Measurements from ENCODE around the gene YEATS2.
"Not testable (repeated sequence)": the region's sequence is repeated elsewhere in the genome, so short reads cannot be mapped to it uniquely, and the experiment has no call there.

Gene YEATS2

GRCh38 chr3:183697610-183698317 lies at the start of gene YEATS2:
Gene YEATS2, plus strand, starts transcription at chr3:183697797. Its CDS starts 17,366 bp downstream, at chr3:183715163.
- peak; percentile 31 to 48 for DNase-seq (ENCODE audit: low read depth in 2 of 2)

GRCh38 chr3:183650554-183650953 lies 47.0 kb upstream of the YEATS2 start:
- no peak for DNase-seq (ENCODE audit: low read depth in 2 of 2)

DNA sequence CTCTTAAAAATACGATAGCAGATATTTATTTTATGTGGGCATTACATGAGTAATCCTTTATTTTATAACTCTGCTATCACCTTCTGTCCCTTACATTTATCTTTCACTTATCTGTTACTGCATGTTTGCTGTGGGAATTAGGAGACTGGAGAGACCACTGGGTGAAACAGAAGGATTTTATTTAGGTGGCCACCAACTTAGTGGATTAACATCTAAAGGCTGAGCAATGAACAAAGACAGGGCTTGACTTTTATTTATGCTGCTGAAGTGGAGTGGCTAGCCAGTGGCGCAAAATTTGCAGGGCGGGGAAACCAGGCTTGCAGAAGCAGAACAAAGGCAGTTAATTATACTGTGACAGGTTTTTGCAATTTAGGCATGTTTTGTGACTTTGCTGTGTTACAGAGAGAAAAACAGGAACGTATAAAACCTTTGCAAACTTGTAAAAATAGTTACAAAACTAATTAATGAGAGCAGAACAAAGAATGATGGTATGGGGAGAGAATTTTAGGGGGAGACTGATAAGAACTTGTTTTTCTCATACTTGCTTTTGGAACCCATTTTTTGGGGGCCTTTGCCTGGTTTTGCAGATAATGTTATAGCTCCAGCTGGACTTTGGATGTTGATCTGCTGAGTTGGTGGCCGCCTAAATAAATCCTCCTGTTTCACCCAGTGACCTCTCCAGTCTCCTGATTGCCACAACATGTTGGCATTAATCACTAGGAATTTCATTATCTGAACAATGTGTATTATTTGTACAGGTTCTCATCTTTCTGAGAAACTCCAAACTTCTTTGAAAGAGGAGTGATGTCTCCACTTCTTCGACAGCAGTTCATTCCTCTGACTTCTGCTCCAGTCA lies 44.2 kb upstream of the YEATS2 start:
- no peak for DNase-seq (ENCODE audit: low read depth in 2 of 2)

GRCh38 chr3:183654727-183655126 lies 42.9 kb upstream of the YEATS2 start:
- DNase-seq (ENCODE audit: low read depth in 2 of 2), result no peak

DNA sequence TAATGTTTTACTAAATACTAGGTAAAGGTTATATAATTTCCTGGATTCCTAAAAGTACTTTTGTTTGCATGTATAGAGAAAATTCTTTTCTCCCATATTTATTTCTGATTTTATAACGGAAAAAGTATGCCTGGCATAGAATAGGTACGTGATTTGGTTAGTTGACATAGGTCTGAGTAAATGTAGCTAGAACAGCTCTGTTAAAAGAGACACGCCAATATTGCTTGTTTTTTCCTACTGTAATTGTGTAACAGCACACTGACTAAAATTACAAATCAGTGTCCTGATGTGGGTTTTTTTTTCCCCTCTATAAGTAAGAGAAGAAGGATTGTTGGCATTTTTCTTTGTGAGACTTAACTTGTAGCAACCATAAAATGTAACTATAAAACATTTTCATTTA lies 35.5 kb upstream of the YEATS2 start:
- no peak for DNase-seq (ENCODE audit: low read depth in 2 of 2)

GRCh38 chr3:183664913-183665381 lies 32.6 kb upstream of the YEATS2 start:
- peak; percentile 89 to 91 for DNase-seq (ENCODE audit: low read depth in 2 of 2)

- no peak for DNase-seq (ENCODE audit: low read depth in 2 of 2)
These were observed 17.5 kb upstream of the YEATS2 start for GRCh38 chr3:183680061-183680460.

DNA sequence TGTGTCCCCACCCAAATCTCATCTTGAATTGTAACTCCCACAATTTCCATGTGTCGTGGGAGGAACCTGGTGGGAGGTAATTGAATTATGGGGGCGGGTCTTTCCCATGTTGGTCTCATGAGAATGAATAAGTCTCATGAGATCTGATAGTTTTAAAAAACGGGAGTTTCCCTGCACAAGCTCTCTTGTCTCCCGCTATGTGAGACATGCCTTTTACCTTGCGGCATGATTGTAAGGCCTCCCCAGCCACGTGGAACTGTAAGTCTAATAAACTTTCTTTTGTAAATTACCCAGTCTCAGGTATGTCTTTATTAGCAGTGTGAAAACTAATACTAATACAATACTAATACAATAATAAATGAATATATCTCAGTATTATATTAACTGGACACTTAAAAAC lies 9.9 kb upstream of the YEATS2 start:
- DNase-seq (ENCODE audit: low read depth in 2 of 2), result no peak

GRCh38 chr3:183688874-183689273 lies 8.7 kb upstream of the YEATS2 start:
- no peak for DNase-seq (ENCODE audit: low read depth in 2 of 2)

DNA sequence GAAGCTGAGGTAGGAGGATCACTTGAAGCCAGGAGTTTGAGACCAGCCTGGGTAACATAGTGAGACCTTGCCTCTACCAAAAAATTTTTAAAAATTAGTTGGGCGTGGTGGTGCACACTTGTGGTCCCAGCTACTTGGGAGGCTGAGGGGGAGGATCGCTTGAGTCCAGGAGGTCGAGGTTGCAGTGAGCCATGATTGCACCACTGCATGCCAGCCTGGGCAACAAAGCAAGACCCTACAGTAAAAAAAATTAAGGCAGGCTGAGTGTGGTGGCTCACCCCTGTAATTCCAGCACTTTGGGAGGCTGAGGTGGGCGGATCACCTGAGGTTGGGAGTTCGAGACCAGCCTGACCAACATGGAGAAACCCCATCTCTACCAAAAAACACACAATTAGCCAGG lies 8.0 kb upstream of the YEATS2 start:
- DNase-seq (ENCODE audit: low read depth in 2 of 2), result not testable (repeated sequence)

- DNase-seq (ENCODE audit: low read depth in 2 of 2), result no peak
These were observed 7.1 kb upstream of the YEATS2 start for GRCh38 chr3:183690402-183690995.

DNA sequence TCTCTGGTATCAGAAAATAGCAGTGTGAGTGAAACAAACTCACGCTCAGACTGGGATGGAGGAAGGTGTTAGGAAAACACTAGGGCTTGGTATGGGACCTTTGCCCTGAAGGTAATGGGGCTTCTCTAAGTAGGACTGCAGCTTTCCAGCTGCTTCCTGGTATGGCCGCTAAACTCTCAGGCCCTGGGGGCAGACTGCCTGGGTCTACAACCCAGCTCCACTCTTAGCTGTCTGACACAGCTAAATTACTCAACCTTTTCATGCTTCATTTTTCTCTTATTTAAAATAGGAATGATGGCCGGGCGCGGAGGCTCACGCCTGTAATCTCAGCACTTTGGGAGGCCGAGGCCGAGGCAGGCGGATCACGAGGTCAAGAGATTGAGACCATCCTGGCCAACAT lies 5.2 kb upstream of the YEATS2 start:
- no peak for DNase-seq (ENCODE audit: low read depth in 2 of 2)

DNA sequence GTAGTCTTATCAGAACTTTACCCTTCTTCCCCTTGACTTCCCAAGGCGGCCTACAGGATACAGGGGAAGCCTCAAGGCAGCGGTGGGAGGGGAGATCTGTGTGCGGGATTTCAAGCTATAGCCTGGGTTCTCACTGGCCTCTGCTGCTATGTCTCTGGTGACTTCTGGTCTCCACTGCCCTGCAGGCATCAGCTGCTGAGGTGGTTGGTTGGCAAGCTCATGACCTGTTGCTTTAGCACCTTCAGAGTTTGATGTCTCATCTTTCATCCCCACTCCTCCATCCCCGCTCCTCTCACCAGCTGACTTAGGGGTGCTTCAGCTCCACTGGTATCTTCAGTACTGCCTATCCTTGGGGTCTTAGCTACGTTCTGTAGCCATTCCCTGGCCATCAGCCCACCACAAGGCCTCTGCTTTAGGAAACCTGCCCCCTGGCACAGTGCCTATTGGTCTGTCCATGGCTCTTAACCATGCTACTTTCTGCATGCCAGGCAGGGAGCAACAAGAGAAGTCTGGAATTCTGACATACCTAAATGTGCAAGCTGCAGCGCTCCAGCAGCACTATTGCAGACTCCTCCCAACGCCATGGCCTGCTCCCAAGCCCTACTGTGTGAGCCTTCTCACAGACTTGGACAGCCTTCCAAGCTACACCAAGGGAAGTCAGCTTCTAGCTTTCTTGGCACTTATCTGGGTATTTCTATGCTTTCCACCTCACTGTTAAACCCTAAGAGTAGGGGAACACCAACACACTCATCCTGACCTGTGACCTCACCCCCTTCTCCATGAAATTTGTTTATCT lies 1.8 kb upstream of the YEATS2 start:
- no peak for DNase-seq (ENCODE audit: low read depth in 2 of 2)

- no peak for DNase-seq (ENCODE audit: low read depth in 2 of 2)
These were observed 431 bp upstream of the YEATS2 start for GRCh38 chr3:183697123-183697609.

DNA sequence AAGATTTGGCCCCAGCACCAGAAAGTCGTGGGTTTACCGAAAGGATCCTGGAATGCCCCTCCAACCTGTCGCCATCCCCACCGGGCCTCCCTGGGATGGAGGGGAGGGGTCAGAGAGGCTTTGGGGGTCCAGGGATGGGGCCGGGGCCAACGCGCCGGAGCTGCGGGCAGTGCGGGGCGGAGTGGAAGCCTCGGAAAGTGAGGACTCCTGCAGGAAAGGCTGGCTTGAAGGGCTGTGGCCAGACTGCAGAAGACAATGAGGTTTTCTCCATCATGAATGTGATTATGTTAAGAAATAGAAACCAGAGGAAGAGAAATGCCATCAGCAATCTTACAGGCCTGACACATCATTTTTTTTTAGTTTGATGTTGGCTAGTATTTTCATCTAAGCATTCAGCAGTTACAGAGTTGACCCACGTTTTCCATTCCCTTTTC lies 738 bp downstream of the YEATS2 start:
- DNase-seq (ENCODE audit: low read depth in 2 of 2), result no peak

DNA sequence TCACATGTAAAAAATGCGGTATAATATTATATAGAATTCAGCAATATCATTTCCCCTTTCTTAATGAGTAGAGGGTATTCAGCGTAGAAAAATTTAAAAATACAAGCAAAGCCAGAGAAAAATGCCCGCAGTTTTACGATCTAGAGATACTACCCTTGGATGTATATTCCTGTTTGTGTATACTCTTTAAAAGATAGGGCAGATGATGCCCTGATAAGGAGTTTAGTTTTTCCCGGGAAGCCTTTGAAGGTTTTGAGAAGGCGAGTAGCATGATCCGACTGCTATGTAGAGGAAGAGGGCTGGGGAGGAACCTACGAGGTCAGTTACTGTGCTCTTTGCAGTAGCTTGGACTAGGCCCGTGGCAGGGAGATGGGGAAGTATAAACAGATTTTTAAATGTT lies 1.2 kb downstream of the YEATS2 start:
- DNase-seq (ENCODE audit: low read depth in 2 of 2), result no peak

DNA sequence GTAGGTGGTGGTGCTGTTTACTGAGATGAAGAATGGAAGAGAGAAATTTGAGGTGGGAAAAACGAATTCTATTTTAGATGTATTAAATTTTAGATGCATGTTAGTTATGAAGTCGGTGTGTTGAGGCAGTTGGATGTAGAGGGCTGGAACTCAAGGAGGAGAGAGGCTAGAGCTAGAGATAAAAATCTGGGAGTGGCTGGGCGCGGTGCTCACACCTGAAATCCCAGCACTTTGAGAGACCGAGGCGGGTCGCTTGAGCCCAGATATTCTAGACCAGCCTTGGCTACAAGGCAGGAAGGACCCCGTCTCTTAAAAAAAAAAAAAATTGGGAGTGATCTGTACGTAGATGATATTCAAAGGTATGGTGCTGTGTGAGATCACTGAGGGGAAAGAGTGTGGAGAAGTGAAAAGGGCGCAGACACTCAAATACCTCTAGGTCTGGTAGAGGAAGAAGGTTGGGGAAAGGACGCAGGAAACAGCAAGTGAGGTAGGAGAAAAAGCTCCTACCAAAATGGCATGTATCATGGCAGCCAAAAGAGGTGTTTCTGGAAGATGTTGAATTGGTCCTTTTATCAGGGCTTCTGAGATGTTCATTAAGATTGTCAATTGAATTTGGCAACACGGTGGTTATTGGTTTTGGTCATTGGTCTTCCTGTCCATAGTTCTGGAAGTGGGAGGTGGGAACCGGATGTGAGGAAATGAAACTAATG lies 1.8 kb downstream of the YEATS2 start:
- DNase-seq (ENCODE audit: low read depth in 2 of 2), result no peak

GRCh38 chr3:183701744-183702143 lies 4.1 kb downstream of the YEATS2 start:
- DNase-seq (ENCODE audit: low read depth in 2 of 2), result no peak

DNA sequence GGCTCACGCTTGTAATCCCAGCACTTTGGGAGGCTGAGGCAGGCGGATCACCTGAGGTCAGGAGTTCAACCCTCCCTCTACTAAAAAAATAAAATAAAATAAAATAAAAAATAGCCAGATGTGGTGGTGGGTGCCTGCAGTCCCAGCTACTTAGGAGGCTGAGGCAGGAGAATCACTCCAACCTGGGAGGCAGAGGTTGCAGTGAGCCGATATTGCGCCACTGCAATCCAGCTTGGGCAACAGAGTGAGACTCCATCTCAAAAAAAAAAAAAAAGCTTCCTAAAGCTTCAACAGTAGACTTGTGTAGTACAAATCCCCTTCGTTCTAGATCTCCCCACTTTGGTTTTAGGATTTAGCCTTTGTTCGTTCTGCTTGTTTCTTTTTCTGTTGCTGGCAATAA lies 6.3 kb downstream of the YEATS2 start:
- DNase-seq (ENCODE audit: low read depth in 2 of 2), result not testable (repeated sequence)

- no peak for DNase-seq (ENCODE audit: low read depth in 2 of 2)
These were observed 12.6 kb downstream of the YEATS2 start for GRCh38 chr3:183710231-183710630.

DNA sequence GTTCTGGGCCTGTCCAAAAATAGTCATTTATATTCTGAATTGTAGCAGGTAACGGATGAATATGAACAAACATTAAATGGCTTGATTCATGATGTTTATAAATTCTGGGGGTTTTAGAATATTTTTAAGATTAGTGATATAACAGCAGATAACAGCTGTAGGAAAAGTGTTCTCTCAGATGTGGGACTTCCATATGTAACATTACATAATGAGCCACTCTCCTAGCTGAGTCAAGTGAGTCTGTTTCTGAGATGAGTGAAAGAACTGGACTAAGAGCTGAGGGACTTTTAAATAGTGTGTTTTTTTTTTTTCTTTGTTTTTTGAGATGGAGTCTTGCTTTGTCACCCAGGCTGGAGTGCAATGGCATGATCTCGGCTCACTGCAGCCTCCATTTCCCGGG lies 13.9 kb downstream of the YEATS2 start:
- DNase-seq (ENCODE audit: low read depth in 2 of 2), result no peak

Measured in fibroblast of skin of left quadriceps (primary cell).